Astrocyte (in vitro differentiated cells and primary cell): ENCODE results near the gene P3H3.

ENCODE experiments used
- CTCF ChIP-seq: IDR thresholded peaks from 2 replicates; pipeline ENCODE4 v1.5.1; 2011; ENCODE audit warnings: low read depth, mild to moderate bottlenecking, inconsistent platforms, low read length, moderate library complexity; ENCODE audit not compliant: insufficient read depth
- EZH2 ChIP-seq: IDR thresholded peaks from 2 replicates; pipeline ENCODE4 v1.6.1; 2012; ENCODE audit warnings: mild to moderate bottlenecking, low read length, inconsistent platforms; ENCODE audit not compliant: insufficient read depth

- TF ChIP-seq CTCF (no peak), EZH2 (no peak)
Observed at GRCh38 chr12:6787309-6787708, 40.9 kb upstream of the P3H3 start.
